ENCODE measurements around the gene TBC1D22B. TPM values are rescaled to one million over a fixed set of nuclear protein-coding genes. Genes with fewer than 3 reads are reported as not detected.
"Not testable (repeated sequence)": the region's sequence is repeated elsewhere in the genome, so short reads cannot be mapped to it uniquely, and the experiment has no call there.

TBC1D22B gene
- total RNA-seq, 1 donor from 2014 or later: 3.7 TPM

GRCh38 chr6:37307484-37307883 is 49.9 kb downstream of the TBC1D22B start:
- not testable (repeated sequence) for H3K27me3 ChIP-seq (ENCODE audit: control insufficient read depth in 3 of 3, insufficient read depth in 3 of 3, low read length in 3 of 3); H3K27ac ChIP-seq (ENCODE audit: low read depth, low read length)
- H3K36me3 ChIP-seq (ENCODE audit: control insufficient read depth in 3 of 3, insufficient read depth in 3 of 3, low read length in 3 of 3): peaks cover 8 to 21% (median 13%) of the 10 kb centered on the region in 3 donors

GRCh38 chr6:37308069-37308815 is 50.7 kb downstream of the TBC1D22B start:
- peaks cover 11 to 21% (median 13%) of the 10 kb centered on the region in 3 donors for H3K36me3 ChIP-seq (ENCODE audit: control insufficient read depth in 3 of 3, insufficient read depth in 3 of 3, low read length in 3 of 3)
- H3K9ac ChIP-seq (ENCODE audit: low read depth in 1 of 3, low read length in 3 of 3): peak overlapping the region in 1 of 3 donors; percentile 19

More at GRCh38 chr6:37307484-37307883, 49.9 kb downstream of the TBC1D22B start:
- H3K9me3 ChIP-seq (ENCODE audit: control insufficient read depth in 3 of 3, low read length in 3 of 3); H3K4me3 ChIP-seq (ENCODE audit: low read length in 3 of 3); H3K9ac ChIP-seq (ENCODE audit: low read depth in 1 of 3, low read length in 3 of 3); H3K4me1 ChIP-seq (ENCODE audit: control insufficient read depth in 3 of 3, insufficient read depth in 3 of 3, low read length in 3 of 3): not testable (repeated sequence)

GRCh38 chr6:37309046-37309445 is 51.5 kb downstream of the TBC1D22B start:
- no peak overlapping the region for H3K9ac ChIP-seq (ENCODE audit: low read depth in 1 of 3, low read length in 3 of 3)
- H3K9me3 ChIP-seq (ENCODE audit: control insufficient read depth in 3 of 3, low read length in 3 of 3): no peaks in the 10 kb centered on the region
- peaks cover 0 to 7% (median 5%) of the 10 kb centered on the region in 3 donors for H3K4me1 ChIP-seq (ENCODE audit: control insufficient read depth in 3 of 3, insufficient read depth in 3 of 3, low read length in 3 of 3)
- peaks cover 17 to 27% (median 17%) of the 10 kb centered on the region in 3 donors for H3K36me3 ChIP-seq (ENCODE audit: control insufficient read depth in 3 of 3, insufficient read depth in 3 of 3, low read length in 3 of 3)
- H3K4me3 ChIP-seq (ENCODE audit: low read length in 3 of 3): no peak overlapping the region
- H3K27ac ChIP-seq (ENCODE audit: low read depth, low read length): no peak overlapping the region
- H3K27me3 ChIP-seq (ENCODE audit: control insufficient read depth in 3 of 3, insufficient read depth in 3 of 3, low read length in 3 of 3): no peaks in the 10 kb centered on the region

More at GRCh38 chr6:37308069-37308815, 50.7 kb downstream of the TBC1D22B start:
- Histone ChIP-seq H3K27me3 (ENCODE audit: control insufficient read depth in 3 of 3, insufficient read depth in 3 of 3, low read length in 3 of 3) (no peaks in the 10 kb centered on the region), H3K4me3 (ENCODE audit: low read length in 3 of 3) (no peak overlapping the region), H3K27ac (ENCODE audit: low read depth, low read length) (no peak overlapping the region), H3K4me1 (ENCODE audit: control insufficient read depth in 3 of 3, insufficient read depth in 3 of 3, low read length in 3 of 3) (peaks cover 0 to 7% (median 5%) of the 10 kb centered on the region in 3 donors), H3K9me3 (ENCODE audit: control insufficient read depth in 3 of 3, low read length in 3 of 3) (no peaks in the 10 kb centered on the region)

- Histone ChIP-seq H3K36me3 (ENCODE audit: control insufficient read depth in 3 of 3, insufficient read depth in 3 of 3, low read length in 3 of 3) (peaks cover 20 to 30% (median 21%) of the 10 kb centered on the region in 3 donors), H3K9me3 (ENCODE audit: control insufficient read depth in 3 of 3, low read length in 3 of 3) (no peaks in the 10 kb centered on the region), H3K27ac (ENCODE audit: low read depth, low read length) (no peak overlapping the region), H3K4me1 (ENCODE audit: control insufficient read depth in 3 of 3, insufficient read depth in 3 of 3, low read length in 3 of 3) (peaks cover 0 to 7% (median 5%) of the 10 kb centered on the region in 3 donors), H3K9ac (ENCODE audit: low read depth in 1 of 3, low read length in 3 of 3) (no peak overlapping the region), H3K4me3 (ENCODE audit: low read length in 3 of 3) (no peak overlapping the region), H3K27me3 (ENCODE audit: control insufficient read depth in 3 of 3, insufficient read depth in 3 of 3, low read length in 3 of 3) (no peaks in the 10 kb centered on the region)
These were observed 52.1 kb downstream of the TBC1D22B start for GRCh38 chr6:37309692-37310091.

- peaks cover 24 to 33% (median 27%) of the 10 kb centered on the region in 3 donors for H3K36me3 ChIP-seq (ENCODE audit: control insufficient read depth in 3 of 3, insufficient read depth in 3 of 3, low read length in 3 of 3)
These were observed 53.4 kb downstream of the TBC1D22B start for GRCh38 chr6:37310966-37311365.

GRCh38 chr6:37311741-37312473 is 54.3 kb downstream of the TBC1D22B start:
- Histone ChIP-seq H3K4me3 (ENCODE audit: low read length in 3 of 3) (no peak overlapping the region), H3K36me3 (ENCODE audit: control insufficient read depth in 3 of 3, insufficient read depth in 3 of 3, low read length in 3 of 3) (peaks cover 32 to 39% (median 33%) of the 10 kb centered on the region in 3 donors), H3K27me3 (ENCODE audit: control insufficient read depth in 3 of 3, insufficient read depth in 3 of 3, low read length in 3 of 3) (no peaks in the 10 kb centered on the region), H3K9me3 (ENCODE audit: control insufficient read depth in 3 of 3, low read length in 3 of 3) (no peaks in the 10 kb centered on the region), H3K9ac (ENCODE audit: low read depth in 1 of 3, low read length in 3 of 3) (no peak overlapping the region), H3K4me1 (ENCODE audit: control insufficient read depth in 3 of 3, insufficient read depth in 3 of 3, low read length in 3 of 3) (peaks cover 0 to 7% (median 5%) of the 10 kb centered on the region in 3 donors), H3K27ac (ENCODE audit: low read depth, low read length) (no peak overlapping the region)

More at GRCh38 chr6:37310966-37311365, 53.4 kb downstream of the TBC1D22B start:
- H3K27me3 ChIP-seq (ENCODE audit: control insufficient read depth in 3 of 3, insufficient read depth in 3 of 3, low read length in 3 of 3): no peaks in the 10 kb centered on the region
- H3K9me3 ChIP-seq (ENCODE audit: control insufficient read depth in 3 of 3, low read length in 3 of 3): no peaks in the 10 kb centered on the region
- H3K27ac ChIP-seq (ENCODE audit: low read depth, low read length): no peak overlapping the region
- H3K9ac ChIP-seq (ENCODE audit: low read depth in 1 of 3, low read length in 3 of 3): no peak overlapping the region
- peaks cover 0 to 7% (median 5%) of the 10 kb centered on the region in 3 donors for H3K4me1 ChIP-seq (ENCODE audit: control insufficient read depth in 3 of 3, insufficient read depth in 3 of 3, low read length in 3 of 3)
- H3K4me3 ChIP-seq (ENCODE audit: low read length in 3 of 3): no peak overlapping the region

GRCh38 chr6:37313723-37314486 is 56.3 kb downstream of the TBC1D22B start:
- no peak overlapping the region for H3K9ac ChIP-seq (ENCODE audit: low read depth in 1 of 3, low read length in 3 of 3)
- peaks cover 42 to 56% (median 53%) of the 10 kb centered on the region in 3 donors for H3K36me3 ChIP-seq (ENCODE audit: control insufficient read depth in 3 of 3, insufficient read depth in 3 of 3, low read length in 3 of 3)
- peaks cover 0 to 2% (median 0%) of the 10 kb centered on the region in 3 donors for H3K4me1 ChIP-seq (ENCODE audit: control insufficient read depth in 3 of 3, insufficient read depth in 3 of 3, low read length in 3 of 3)
- H3K27me3 ChIP-seq (ENCODE audit: control insufficient read depth in 3 of 3, insufficient read depth in 3 of 3, low read length in 3 of 3): no peaks in the 10 kb centered on the region
- H3K27ac ChIP-seq (ENCODE audit: low read depth, low read length): no peak overlapping the region
- no peaks in the 10 kb centered on the region for H3K9me3 ChIP-seq (ENCODE audit: control insufficient read depth in 3 of 3, low read length in 3 of 3)
- H3K4me3 ChIP-seq (ENCODE audit: low read length in 3 of 3): no peak overlapping the region

- no peaks in the 10 kb centered on the region for H3K4me1 ChIP-seq (ENCODE audit: control insufficient read depth in 3 of 3, insufficient read depth in 3 of 3, low read length in 3 of 3)
- H3K36me3 ChIP-seq (ENCODE audit: control insufficient read depth in 3 of 3, insufficient read depth in 3 of 3, low read length in 3 of 3): peaks cover 47 to 62% (median 55%) of the 10 kb centered on the region in 3 donors
- no peak overlapping the region for H3K4me3 ChIP-seq (ENCODE audit: low read length in 3 of 3)
- no peak overlapping the region for H3K9ac ChIP-seq (ENCODE audit: low read depth in 1 of 3, low read length in 3 of 3)
- no peaks in the 10 kb centered on the region for H3K9me3 ChIP-seq (ENCODE audit: control insufficient read depth in 3 of 3, low read length in 3 of 3)
- H3K27me3 ChIP-seq (ENCODE audit: control insufficient read depth in 3 of 3, insufficient read depth in 3 of 3, low read length in 3 of 3): no peaks in the 10 kb centered on the region
- H3K27ac ChIP-seq (ENCODE audit: low read depth, low read length): no peak overlapping the region
These were observed 57.0 kb downstream of the TBC1D22B start for GRCh38 chr6:37314487-37315156.

- Histone ChIP-seq H3K4me3 (ENCODE audit: low read length in 3 of 3) (no peak overlapping the region), H3K27ac (ENCODE audit: low read depth, low read length) (no peak overlapping the region), H3K9ac (ENCODE audit: low read depth in 1 of 3, low read length in 3 of 3) (no peak overlapping the region), H3K27me3 (ENCODE audit: control insufficient read depth in 3 of 3, insufficient read depth in 3 of 3, low read length in 3 of 3) (no peaks in the 10 kb centered on the region), H3K4me1 (ENCODE audit: control insufficient read depth in 3 of 3, insufficient read depth in 3 of 3, low read length in 3 of 3) (no peaks in the 10 kb centered on the region), H3K9me3 (ENCODE audit: control insufficient read depth in 3 of 3, low read length in 3 of 3) (no peaks in the 10 kb centered on the region), H3K36me3 (ENCODE audit: control insufficient read depth in 3 of 3, insufficient read depth in 3 of 3, low read length in 3 of 3) (peaks cover 48 to 64% (median 55%) of the 10 kb centered on the region in 3 donors)
These were observed 57.6 kb downstream of the TBC1D22B start for GRCh38 chr6:37315157-37315515.

All from skeletal muscle tissue (tissue), 4 donors.